SU-DHL-6 (cell line): ENCODE data around the gene URM1.

Experiments
- H2AFZ ChIP-seq: fragments of 200-600 bp; sonication (generic); 2 replicates; pipeline ENCODE4 v1.6.1; 2014; ENCODE audit warnings: low read depth, mild to moderate bottlenecking, moderate library complexity, mixed read lengths, antibody characterized with exemption, low read length; ENCODE audit not compliant: severe bottlenecking
- H3F3A ChIP-seq: fragments of 200-600 bp; shearing (Covaris generic); 2 replicates; pipeline ENCODE4 v1.6.0; 2016; ENCODE audit warnings: antibody characterized with exemption, mild to moderate bottlenecking; ENCODE audit not compliant: insufficient read depth
- H3K27ac ChIP-seq: fragments of 200-600 bp; sonication (generic); 2 replicates; pipeline ENCODE4 v1.5.1; 2016; ENCODE audit warnings: low read depth, mild to moderate bottlenecking, low read length, moderate library complexity, mixed read lengths
- H3K27me3 ChIP-seq: fragments of 200-600 bp; sonication (generic), shearing (Covaris generic); 2 replicates; pipeline ENCODE4 v1.6.0; 2014; ENCODE audit warnings: mild to moderate bottlenecking, low read length
- H3K36me3 ChIP-seq: fragments of 200-600 bp; sonication (generic); 2 replicates; pipeline ENCODE4 v1.6.1; 2014; ENCODE audit warnings: mild to moderate bottlenecking, low read length, mixed read lengths
- H3K4me2 ChIP-seq: fragments of 300-600, 200-600 bp; shearing (Covaris generic), sonication (generic); 2 replicates; pipeline ENCODE4 v1.6.0; 2014; ENCODE audit warnings: low read length, low read depth, mild to moderate bottlenecking; ENCODE audit not compliant: poor library complexity, severe bottlenecking
- H3K4me3 ChIP-seq: fragments of 200-600 bp; sonication (generic); 2 replicates; pipeline ENCODE4 v1.5.1; 2014; ENCODE audit warnings: antibody characterized with exemption, low read length, mild to moderate bottlenecking, mixed read lengths; ENCODE audit not compliant: insufficient read depth, poor library complexity, severe bottlenecking
- H3K79me2 ChIP-seq: fragments of 200-600 bp; sonication (generic); 2 replicates; pipeline ENCODE4 v1.6.1; 2014; ENCODE audit warnings: mild to moderate bottlenecking, low read length, moderate library complexity; ENCODE audit not compliant: insufficient read depth
- H3K9ac ChIP-seq: fragments of 200-600 bp; sonication (generic); 2 replicates; pipeline ENCODE4 v1.7.0; 2014; ENCODE audit warnings: mild to moderate bottlenecking, low read length
- H3K9me2 ChIP-seq: fragments of 200-600 bp; sonication (generic); replicated peaks from 2 replicates; pipeline ENCODE4 v1.6.1; 2014; ENCODE audit warnings: low read length; ENCODE audit not compliant: insufficient read depth
- H3K9me3 ChIP-seq: fragments of 200-600 bp; sonication (generic); 2 replicates; pipeline ENCODE4 v1.6.1; 2014; ENCODE audit warnings: low read length, mixed read lengths; ENCODE audit not compliant: insufficient read depth
- H4K20me1 ChIP-seq: fragments of 200-600 bp; sonication (generic); 2 replicates; pipeline ENCODE4 v1.6.1; 2014; ENCODE audit warnings: low read depth, mild to moderate bottlenecking, antibody characterized with exemption, low read length, moderate library complexity, mixed read lengths
- CTCF ChIP-seq: fragments of 200-600 bp; sonication (generic); IDR thresholded peaks from one replicate; pipeline ENCODE4 v1.5.1; 2017; ENCODE audit warnings: antibody characterized with exemption, mild to moderate bottlenecking, low read length, moderate library complexity; ENCODE audit not compliant: insufficient read depth, poor library complexity, severe bottlenecking
- EZH2phosphoT487 ChIP-seq: fragments of 200-600 bp; sonication (generic), shearing (Covaris generic); conservative IDR thresholded peaks from 2 replicates; pipeline ENCODE4 v1.6.1; 2018; ENCODE audit warnings: mild to moderate bottlenecking, antibody characterized with exemption, low read length, moderate library complexity, mixed read lengths

URM1 gene

DNA sequence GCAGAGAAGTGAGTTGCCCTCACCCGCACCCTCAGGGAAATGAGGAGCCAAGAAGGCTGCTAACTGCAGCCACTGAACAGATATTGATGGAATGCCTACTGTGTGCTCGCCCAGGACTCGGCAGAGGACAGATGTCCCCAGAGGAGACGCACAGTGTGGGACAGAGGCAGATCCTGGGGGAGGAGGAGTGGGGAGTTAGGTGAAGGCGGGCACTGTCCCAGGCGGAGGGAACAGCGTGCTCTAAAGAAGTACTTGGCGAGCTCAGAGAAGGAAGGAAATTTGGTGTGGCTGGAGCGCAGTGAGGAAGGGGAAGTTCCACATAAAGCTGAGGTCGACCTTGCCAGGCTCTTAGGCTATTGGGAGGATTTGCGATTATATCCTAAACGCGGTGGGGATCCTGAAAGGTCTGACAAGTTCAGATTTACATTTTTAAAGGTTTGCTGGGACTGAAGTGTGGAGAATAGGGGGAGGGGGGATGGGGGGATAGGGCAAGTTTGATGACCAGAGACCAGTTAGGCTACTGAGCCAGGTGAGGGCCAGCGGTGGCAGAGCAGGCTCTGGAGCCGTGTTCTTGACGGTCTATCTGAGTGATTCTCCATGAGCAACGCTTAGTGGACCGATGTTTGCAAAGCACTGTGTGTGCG is 25.9 kb downstream of the URM1 start:
- no peak for TF ChIP-seq EZH2phosphoT487
- no peak for TF ChIP-seq CTCF
- Histone ChIP-seq H4K20me1 (no peaks in the 10 kb centered on the region), H3F3A (no peaks in the 10 kb centered on the region), H3K4me2 (no peak overlapping the region), H3K9me2 (no peaks in the 10 kb centered on the region), H3K79me2 (no peaks in the 10 kb centered on the region), H3K9ac (no peak overlapping the region), H3K9me3 (no peaks in the 10 kb centered on the region), H3K27ac (no peak overlapping the region), H3K36me3 (no peaks in the 10 kb centered on the region), H2AFZ (no peak overlapping the region), H3K27me3 (no peaks in the 10 kb centered on the region), H3K4me3 (no peak overlapping the region)

- Histone ChIP-seq H3K4me2 (no peak overlapping the region), H4K20me1 (no peaks in the 10 kb centered on the region)
- TF ChIP-seq CTCF (no peak), EZH2phosphoT487 (no peak)
Observed at GRCh38 chr9:128397831-128398230, 26.7 kb downstream of the URM1 start.

DNA sequence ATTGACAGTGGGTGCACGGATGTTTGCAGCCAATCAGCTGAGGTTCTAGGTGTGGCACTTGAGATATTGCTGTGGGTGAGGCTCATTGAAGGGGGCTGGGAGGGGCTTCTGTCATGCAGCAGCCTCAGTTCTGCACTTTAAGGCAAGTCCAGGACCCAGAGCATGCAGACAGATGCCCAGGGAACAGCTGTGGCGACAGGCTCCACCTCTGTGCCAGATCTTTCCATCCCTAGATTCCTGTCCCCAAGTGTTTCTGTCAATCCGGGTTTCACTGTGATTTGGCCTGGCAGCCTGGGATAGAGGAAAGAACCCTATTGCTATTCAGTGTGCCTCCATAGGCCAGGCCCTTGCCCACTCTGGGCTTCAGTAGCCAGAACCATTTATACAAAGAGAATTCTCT is 28.7 kb downstream of the URM1 start:
- Histone ChIP-seq H3K4me3 (no peak overlapping the region), H3K27me3 (no peaks in the 10 kb centered on the region), H3K27ac (no peak overlapping the region), H3K4me2 (no peak overlapping the region), H3K9me3 (no peaks in the 10 kb centered on the region), H4K20me1 (no peaks in the 10 kb centered on the region), H3K9ac (no peak overlapping the region), H3K36me3 (no peaks in the 10 kb centered on the region), H3K9me2 (no peaks in the 10 kb centered on the region), H3K79me2 (no peaks in the 10 kb centered on the region), H2AFZ (no peak overlapping the region), H3F3A (no peaks in the 10 kb centered on the region)
- TF ChIP-seq CTCF (no peak), EZH2phosphoT487 (no peak)

More at GRCh38 chr9:128397831-128398230, 26.7 kb downstream of the URM1 start:
- H3K9ac ChIP-seq, result no peak overlapping the region
- no peaks in the 10 kb centered on the region for H3K9me2 ChIP-seq
- no peak overlapping the region for H3K4me3 ChIP-seq
- no peaks in the 10 kb centered on the region for H3K36me3 ChIP-seq
- no peaks in the 10 kb centered on the region for H3K9me3 ChIP-seq
- H2AFZ ChIP-seq, result no peak overlapping the region
- no peaks in the 10 kb centered on the region for H3F3A ChIP-seq
- no peaks in the 10 kb centered on the region for H3K79me2 ChIP-seq
- no peak overlapping the region for H3K27ac ChIP-seq
- no peaks in the 10 kb centered on the region for H3K27me3 ChIP-seq

DNA sequence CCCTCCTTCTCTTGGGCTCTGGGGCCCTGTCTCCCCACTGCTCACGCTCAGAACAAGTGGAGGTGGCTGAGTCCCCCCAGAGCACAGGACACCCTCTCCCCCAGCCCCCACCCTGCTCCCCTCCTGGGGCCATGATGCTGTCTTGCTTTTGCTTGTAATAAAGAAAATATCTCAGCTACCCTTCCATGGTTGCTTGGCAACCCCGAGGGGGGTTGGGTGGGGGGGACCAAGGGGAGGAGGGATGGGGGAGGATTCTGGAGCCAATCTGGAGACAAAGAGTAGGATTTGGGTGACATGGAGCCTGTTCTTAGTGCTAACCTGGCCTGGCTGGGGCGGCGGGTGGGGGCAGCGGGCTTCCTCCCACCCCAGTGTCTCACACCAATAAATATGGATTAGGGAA is 33.4 kb downstream of the URM1 start:
- H3K4me2 ChIP-seq, result no peak overlapping the region
- TF ChIP-seq CTCF, result no peak
- no peak for TF ChIP-seq EZH2phosphoT487
- H3K4me3 ChIP-seq, result no peak overlapping the region
- no peaks in the 10 kb centered on the region for H3K27me3 ChIP-seq
- H3K9ac ChIP-seq, result no peak overlapping the region
- H2AFZ ChIP-seq, result no peak overlapping the region
- no peaks in the 10 kb centered on the region for H3K36me3 ChIP-seq
- no peaks in the 10 kb centered on the region for H3K79me2 ChIP-seq
- no peak overlapping the region for H3K27ac ChIP-seq
- H4K20me1 ChIP-seq, result no peaks in the 10 kb centered on the region
- H3K9me3 ChIP-seq, result no peaks in the 10 kb centered on the region
- no peaks in the 10 kb centered on the region for H3F3A ChIP-seq
- H3K9me2 ChIP-seq, result no peaks in the 10 kb centered on the region
